GM12801 (cell line): ENCODE measurements around the gene CAPNS1.

ENCODE experiments used
- CTCF ChIP-seq: IDR thresholded peaks from one replicate; pipeline ENCODE4 v1.5.1; 2011; ENCODE audit warnings: control low read depth; ENCODE audit not compliant: insufficient read length; ENCODE audit errors: extremely low read depth

The CAPNS1 gene

DNA sequence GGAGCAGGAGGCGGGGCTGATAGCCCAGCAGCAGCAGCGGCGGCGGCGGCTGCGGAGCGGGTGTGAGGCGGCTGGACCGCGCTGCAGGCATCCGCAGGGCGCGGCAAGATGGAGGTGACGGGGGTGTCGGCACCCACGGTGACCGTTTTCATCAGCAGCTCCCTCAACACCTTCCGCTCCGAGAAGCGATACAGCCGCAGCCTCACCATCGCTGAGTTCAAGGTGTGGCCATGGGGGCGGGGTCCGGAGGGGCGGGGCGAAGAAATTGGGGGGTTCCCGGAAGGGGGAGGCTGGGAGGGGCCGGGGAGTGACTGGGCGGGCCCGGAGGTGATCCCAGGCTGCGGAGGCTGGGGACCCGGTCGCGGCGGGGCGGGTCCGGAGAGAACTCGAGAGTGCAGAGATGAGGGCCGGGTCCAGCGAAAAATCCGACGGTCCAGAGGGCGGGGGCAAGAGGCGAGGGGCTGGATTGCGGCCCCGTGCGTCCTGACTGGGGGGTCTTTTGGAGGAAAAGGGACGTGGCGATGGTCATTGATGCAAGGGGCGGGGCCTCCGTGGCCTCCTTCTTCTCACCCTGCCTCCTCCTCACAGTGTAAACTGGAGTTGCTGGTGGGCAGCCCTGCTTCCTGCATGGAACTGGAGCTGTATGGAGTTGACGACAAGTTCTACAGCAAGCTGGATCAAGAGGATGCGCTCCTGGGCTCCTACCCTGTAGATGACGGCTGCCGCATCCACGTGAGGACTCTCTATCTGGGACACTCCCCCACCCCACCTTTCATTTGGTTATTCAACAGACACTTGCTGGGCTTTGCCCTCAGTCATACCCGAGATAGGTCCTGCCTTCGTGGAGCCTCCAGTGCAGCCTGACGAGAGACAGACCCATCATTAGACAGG lies 24.2 kb upstream of the CAPNS1 start, which contains the start of gene TBCB:
TSS of gene TBCB (plus strand) at position 16 of the 891 bp plus-strand sequence. CDS start at position 109, 93 bp downstream.
- no peak for TF ChIP-seq CTCF

GRCh38 chr19:36116344-36116637 lies 23.6 kb upstream of the CAPNS1 start:
- TF ChIP-seq CTCF: no peak

- no peak for TF ChIP-seq CTCF
Measured at GRCh38 chr19:36120092-36120983, 19.5 kb upstream of the CAPNS1 start.

- no peak for TF ChIP-seq CTCF
Measured at GRCh38 chr19:36120984-36121358, 18.9 kb upstream of the CAPNS1 start.

DNA sequence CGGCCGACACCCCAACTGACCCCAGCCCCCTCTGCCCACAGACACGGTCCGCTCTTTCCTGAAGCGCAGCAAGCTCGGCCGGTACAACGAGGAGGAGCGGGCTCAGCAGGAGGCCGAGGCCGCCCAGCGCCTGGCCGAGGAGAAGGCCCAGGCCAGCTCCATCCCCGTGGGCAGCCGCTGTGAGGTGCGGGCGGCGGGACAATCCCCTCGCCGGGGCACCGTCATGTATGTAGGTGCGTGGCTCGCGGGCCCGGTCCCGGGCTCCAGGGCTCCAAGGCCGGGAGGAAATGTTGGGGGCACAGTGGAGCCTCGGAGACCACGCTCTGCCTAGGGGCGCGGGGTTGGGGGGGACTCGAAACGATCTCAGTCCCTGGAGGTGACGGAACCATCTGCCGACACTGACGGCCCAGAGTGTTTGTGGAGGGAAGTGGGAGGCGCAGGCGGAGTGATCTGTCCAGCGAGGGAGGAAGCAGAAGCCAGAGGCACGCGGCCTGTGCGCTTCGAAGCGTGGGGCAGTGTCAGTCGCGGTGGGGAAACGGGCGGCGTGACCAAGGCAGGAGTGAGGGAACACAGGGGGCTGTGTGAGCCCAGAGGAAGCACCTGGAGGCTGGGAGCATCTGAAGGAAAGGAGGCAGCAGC lies 18.3 kb upstream of the CAPNS1 start:
- TF ChIP-seq CTCF: no peak

- TF ChIP-seq CTCF: no peak
Measured at GRCh38 chr19:36125557-36125956, 14.3 kb upstream of the CAPNS1 start.

DNA sequence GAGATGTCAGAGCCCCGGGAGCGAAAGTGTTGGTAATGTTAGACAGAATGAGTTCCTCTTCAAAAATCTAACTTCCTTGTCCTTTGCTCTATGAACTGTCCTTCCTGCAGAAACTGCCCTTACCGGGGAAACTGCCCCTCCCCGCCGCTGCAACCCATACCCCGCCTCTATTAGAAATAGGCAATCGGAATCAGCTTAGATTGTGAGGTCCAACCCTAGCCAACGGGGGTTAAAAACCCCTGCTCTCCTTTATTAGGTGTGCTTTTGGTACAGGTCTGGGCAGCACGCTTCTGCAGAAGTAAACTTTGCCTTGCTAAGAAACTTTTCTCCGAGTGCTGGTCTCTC lies 11.5 kb upstream of the CAPNS1 start:
- TF ChIP-seq CTCF: no peak
